Uterus (tissue), 4 donors: Measurements from ENCODE around the gene DLG3. TPM values are rescaled to one million over a fixed set of nuclear protein-coding genes. Genes with fewer than 3 reads are reported as not detected.

ENCODE experiments used
- DNase-seq, 2 donors: peaks; one replicate each; pipeline ENCODE4 v3.0.0-alpha.2; 2019 to 2020
- H3K27ac ChIP-seq, 2 donors: fragments of 200-600 bp; sonication (generic); 1 replicate in 1 of 2; 2 replicates in 1 of 2; pipeline ENCODE4 v1.5.1; 2016 to 2018
- H3K27me3 ChIP-seq, 2 donors: fragments of 200-600 bp; sonication (generic); one replicate each; pipeline ENCODE4 v1.5.1; 2018 to 2019; ENCODE audit warnings: control low read depth in 1 of 2
- H3K36me3 ChIP-seq, 2 donors: fragments of 200-600 bp; sonication (generic); one replicate each; pipeline ENCODE4 v1.5.1; 2019; ENCODE audit warnings: control low read depth in 1 of 2
- H3K4me1 ChIP-seq, 2 donors: fragments of 200-600 bp; sonication (generic); one replicate each; pipeline ENCODE4 v1.5.1; 2018 to 2019; ENCODE audit warnings: control low read depth in 1 of 2
- H3K4me3 ChIP-seq, 2 donors: fragments of 200-600 bp; sonication (generic); 1 replicate in 1 of 2; 2 replicates in 1 of 2; pipeline ENCODE4 v1.5.1; 2018 to 2019; ENCODE audit warnings: mild to moderate bottlenecking in 1 of 2
- H3K9me3 ChIP-seq, 2 donors: fragments of 200-600 bp; sonication (generic); one replicate each; pipeline ENCODE4 v1.5.1; 2019; ENCODE audit warnings: control low read depth in 1 of 2
- POLR2A ChIP-seq, 2 donors: fragments of 450-650 bp; IDR thresholded peaks; one replicate each; pipeline ENCODE4 v1.6.1; 2016; ENCODE audit warnings: antibody characterized with exemption in 2 of 2, mild to moderate bottlenecking in 1 of 2, moderate library complexity in 1 of 2
- intact Hi-C: fragments of 100-400 bp; cut with DNase I; formaldehyde crosslinking; loops from one replicate; pipeline ENCODE4 v1.15.1; 2023; ENCODE audit warnings: low total_unique reads
- total RNA-seq, 4 donors: library from RNA; depleted of rRNA in 3 of 4; stranded (reverse); fragments of >200 nt in 3 of 4; gene quantifications; one replicate each; pipeline versions ENCODE4 v1.1.0 to v1.2.4, GENCODE V29; 2014 to 2023
- TF ChIP-seq, protein P1 (sequence below), 4 experiments: fragments of 200-600 bp in 2 of 4; fragments of 450-650 bp in 2 of 4; sonication (generic) in 2 of 4; IDR thresholded peaks; one replicate each; pipeline ENCODE4 v1.5.1; 2016 to 2019; ENCODE audit warnings: antibody characterized with exemption in 4 of 4, mild to moderate bottlenecking in 2 of 4, moderate library complexity in 1 of 4
- donor health status: DM: yes; HTN: yes; CAD: no.

DLG3 gene
- total RNA-seq, 4 donors from 2014 or later, result 4.9 to 72.6 (median 33.5) TPM

DNA sequence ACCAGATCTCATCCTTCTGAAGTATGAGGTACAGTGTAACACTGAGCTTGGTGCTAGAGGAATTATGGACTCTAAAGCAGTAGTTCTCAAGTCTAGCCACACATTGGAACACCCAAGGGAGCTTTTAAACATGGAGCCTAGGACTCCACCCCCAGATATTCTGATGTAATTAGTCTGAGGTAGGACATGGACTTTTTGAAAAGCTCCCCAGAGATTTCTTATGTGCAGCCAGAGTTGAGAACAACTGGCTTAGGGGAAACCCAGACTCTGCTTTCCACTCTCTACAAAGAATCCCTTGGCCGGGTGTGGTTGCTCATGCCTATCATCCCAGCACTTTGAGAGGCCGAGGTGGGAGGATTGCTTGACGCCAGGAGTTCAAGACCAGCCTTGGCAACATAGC, 33.2 kb upstream of the DLG3 start:
- Histone ChIP-seq H3K27ac (no peak overlapping the region), H3K4me3 (no peak overlapping the region), H3K36me3 (no peaks in the 10 kb centered on the region), H3K9me3 (no peaks in the 10 kb centered on the region), H3K4me1 (no peaks in the 10 kb centered on the region), H3K27me3 (no peaks in the 10 kb centered on the region)
- DNase-seq, result no peak
- TF ChIP-seq, protein P1, sequence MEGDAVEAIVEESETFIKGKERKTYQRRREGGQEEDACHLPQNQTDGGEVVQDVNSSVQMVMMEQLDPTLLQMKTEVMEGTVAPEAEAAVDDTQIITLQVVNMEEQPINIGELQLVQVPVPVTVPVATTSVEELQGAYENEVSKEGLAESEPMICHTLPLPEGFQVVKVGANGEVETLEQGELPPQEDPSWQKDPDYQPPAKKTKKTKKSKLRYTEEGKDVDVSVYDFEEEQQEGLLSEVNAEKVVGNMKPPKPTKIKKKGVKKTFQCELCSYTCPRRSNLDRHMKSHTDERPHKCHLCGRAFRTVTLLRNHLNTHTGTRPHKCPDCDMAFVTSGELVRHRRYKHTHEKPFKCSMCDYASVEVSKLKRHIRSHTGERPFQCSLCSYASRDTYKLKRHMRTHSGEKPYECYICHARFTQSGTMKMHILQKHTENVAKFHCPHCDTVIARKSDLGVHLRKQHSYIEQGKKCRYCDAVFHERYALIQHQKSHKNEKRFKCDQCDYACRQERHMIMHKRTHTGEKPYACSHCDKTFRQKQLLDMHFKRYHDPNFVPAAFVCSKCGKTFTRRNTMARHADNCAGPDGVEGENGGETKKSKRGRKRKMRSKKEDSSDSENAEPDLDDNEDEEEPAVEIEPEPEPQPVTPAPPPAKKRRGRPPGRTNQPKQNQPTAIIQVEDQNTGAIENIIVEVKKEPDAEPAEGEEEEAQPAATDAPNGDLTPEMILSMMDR (IDR thresholded peaks at IDR 0.05), result no peak
- TF ChIP-seq POLR2A (IDR thresholded peaks at IDR 0.05), result no peak
- intact Hi-C loops, result no loop called here

DNA sequence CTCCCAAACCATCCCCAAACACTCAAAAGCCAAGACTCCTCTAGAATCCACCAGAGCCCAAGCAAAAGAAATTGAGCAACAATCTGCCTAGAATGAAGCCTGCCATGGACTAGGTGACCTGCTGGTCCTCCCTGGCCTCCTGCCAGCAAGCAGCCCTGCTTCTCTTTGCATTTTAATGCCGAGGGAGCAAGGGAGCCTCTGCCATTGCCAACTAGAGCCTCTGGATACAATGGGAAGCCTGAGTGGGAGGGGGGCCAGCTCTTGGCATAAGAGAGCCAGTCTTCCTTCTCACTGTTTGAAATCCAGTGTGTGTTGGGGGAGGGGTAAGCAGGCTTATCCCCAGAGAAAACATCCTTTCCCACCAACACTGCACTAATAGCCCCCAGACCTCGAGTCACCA, 23.0 kb upstream of the DLG3 start:
- no peak overlapping the region for H3K27ac ChIP-seq

DNA sequence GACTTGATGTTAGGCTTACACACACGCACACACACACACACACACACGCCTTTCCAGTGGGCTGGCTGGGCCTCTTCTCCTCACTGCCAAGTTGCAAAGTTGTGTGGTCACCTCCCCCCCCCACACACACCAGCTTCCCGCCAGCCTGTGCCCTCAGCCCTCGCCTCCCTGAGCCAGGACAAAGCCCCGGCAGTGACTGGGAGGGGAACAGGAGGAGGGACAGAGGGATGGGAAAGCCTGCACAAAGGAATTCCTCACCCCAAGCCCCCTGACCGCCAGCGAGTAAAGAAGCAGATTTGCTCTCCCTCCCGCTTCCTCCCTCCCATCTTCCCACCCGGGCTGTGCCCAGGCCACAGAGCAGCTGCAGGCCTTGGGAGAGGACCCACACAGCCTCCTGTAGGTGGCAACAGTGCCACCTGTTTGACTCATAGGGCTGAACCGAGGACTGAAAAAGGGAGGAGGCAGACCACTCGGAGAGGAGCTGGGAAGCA, 21.7 kb upstream of the DLG3 start, which contains the start of gene GDPD2:
Gene GDPD2 (plus strand): TSS at position 464 of the 491 bp plus-strand sequence. CDS start 1,671 bp downstream, outside the sequence.
- no peak for DNase-seq
- Histone ChIP-seq H3K4me1 (no peaks in the 10 kb centered on the region), H3K27me3 (no peaks in the 10 kb centered on the region), H3K9me3 (no peaks in the 10 kb centered on the region), H3K27ac (no peak within 1 kb of the TSS), H3K36me3 (no peaks in the 10 kb centered on the region), H3K4me3 (no peak within 1 kb of the TSS)
- TF ChIP-seq, protein P1 (IDR thresholded peaks at IDR 0.05), result no peak
- TF ChIP-seq POLR2A (IDR thresholded peaks at IDR 0.05), result no peak
- intact Hi-C loops, result no loop called here

More for the DNA sequence above, 23.0 kb upstream of the DLG3 start:
- no peaks in the 10 kb centered on the region for H3K36me3 ChIP-seq
- H3K27me3 ChIP-seq, result no peaks in the 10 kb centered on the region
- intact Hi-C loops, result no loop called here
- TF ChIP-seq, protein P1 (IDR thresholded peaks at IDR 0.05), result no peak
- no peak for TF ChIP-seq POLR2A (IDR thresholded peaks at IDR 0.05)
- no peak for DNase-seq
- no peak overlapping the region for H3K4me3 ChIP-seq
- no peaks in the 10 kb centered on the region for H3K4me1 ChIP-seq
- no peaks in the 10 kb centered on the region for H3K9me3 ChIP-seq

DNA sequence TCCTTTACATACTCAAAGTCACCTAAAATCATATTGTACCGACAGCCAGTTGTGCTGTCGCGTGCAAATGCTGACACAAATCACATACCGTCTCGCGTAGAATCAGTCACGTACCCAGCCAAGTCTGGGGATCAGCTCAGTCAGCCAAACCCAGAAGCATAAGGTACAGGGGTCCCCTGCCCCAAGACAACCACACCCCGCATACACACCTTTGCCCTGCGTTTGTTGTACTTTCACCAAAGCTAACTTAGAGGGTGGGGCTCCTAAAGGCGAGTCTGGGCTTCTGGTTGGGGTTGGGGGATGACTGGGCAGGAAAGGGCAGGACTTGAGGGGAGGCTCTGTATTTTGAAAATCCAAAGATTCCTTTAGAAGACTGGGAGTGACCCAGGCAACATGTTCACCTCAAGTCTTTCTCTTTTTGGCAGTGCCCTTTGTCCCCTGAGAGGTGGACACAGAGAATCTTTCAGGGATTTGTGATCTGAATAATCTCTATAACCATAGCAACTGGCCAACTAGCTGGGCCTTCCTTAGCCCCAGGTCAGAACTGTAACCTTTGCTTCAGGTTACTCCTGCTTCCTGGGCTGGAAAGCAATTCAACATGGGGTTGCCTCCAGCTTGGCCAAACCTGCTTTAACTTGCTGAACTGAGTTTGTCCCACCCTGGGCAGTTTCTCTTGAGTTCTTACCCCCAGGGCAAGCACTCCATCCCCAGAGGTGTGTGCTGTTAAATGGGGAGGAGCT, 20.5 kb upstream of the DLG3 start:
- intact Hi-C loops, result no loop called here

GRCh38 chrX:70424801-70425200, 19.8 kb upstream of the DLG3 start:
- no peaks in the 10 kb centered on the region for H3K27me3 ChIP-seq
- DNase-seq, result no peak
- H3K4me1 ChIP-seq, result no peaks in the 10 kb centered on the region
- no peak overlapping the region for H3K27ac ChIP-seq
- TF ChIP-seq POLR2A (IDR thresholded peaks at IDR 0.05), result no peak
- TF ChIP-seq, protein P1 (IDR thresholded peaks at IDR 0.05), result no peak
- H3K36me3 ChIP-seq, result no peaks in the 10 kb centered on the region
- H3K4me3 ChIP-seq, result no peak overlapping the region
- no peaks in the 10 kb centered on the region for H3K9me3 ChIP-seq
- intact Hi-C loops, result no loop called here

More for the DNA sequence above, 20.5 kb upstream of the DLG3 start:
- Histone ChIP-seq H3K36me3 (no peaks in the 10 kb centered on the region), H3K4me3 (no peak overlapping the region), H3K4me1 (no peaks in the 10 kb centered on the region), H3K27ac (no peak overlapping the region), H3K27me3 (no peaks in the 10 kb centered on the region), H3K9me3 (no peaks in the 10 kb centered on the region)
- no peak for DNase-seq
- TF ChIP-seq, protein P1 (IDR thresholded peaks at IDR 0.05), result no peak
- TF ChIP-seq POLR2A (IDR thresholded peaks at IDR 0.05), result no peak
